HuH-7 (cell line): ENCODE measurements around the gene MYO1B.

Source experiments
- DNase-seq: peaks from one replicate; pipeline ENCODE4 v3.0.0; 2011; ENCODE audit warnings: low spot score

Gene MYO1B

GRCh38 chr2:191226196-191226595 is 19.0 kb upstream of the MYO1B start:
- no peak for DNase-seq

- no peak for DNase-seq
These were observed 16.9 kb upstream of the MYO1B start for GRCh38 chr2:191228333-191228732.

GRCh38 chr2:191228861-191229260 is 16.3 kb upstream of the MYO1B start:
- DNase-seq: no peak

GRCh38 chr2:191230174-191230573 is 15.0 kb upstream of the MYO1B start:
- DNase-seq: no peak

GRCh38 chr2:191231995-191232394 is 13.2 kb upstream of the MYO1B start:
- no peak for DNase-seq

- no peak for DNase-seq
These were observed 11.7 kb upstream of the MYO1B start for GRCh38 chr2:191233533-191233932.

- DNase-seq: no peak
These were observed 10.8 kb upstream of the MYO1B start for GRCh38 chr2:191234376-191234775.

- DNase-seq: no peak
These were observed 4.3 kb upstream of the MYO1B start for GRCh38 chr2:191240871-191241270.

- no peak for DNase-seq
These were observed 3.8 kb upstream of the MYO1B start for GRCh38 chr2:191241418-191241817.

- no peak for DNase-seq
These were observed 2.0 kb upstream of the MYO1B start for GRCh38 chr2:191243154-191243553.

GRCh38 chr2:191244350-191244749 is 854 bp upstream of the MYO1B start:
- no peak for DNase-seq

- DNase-seq: peak; percentile 62
These were observed 796 bp downstream of the MYO1B start for GRCh38 chr2:191245869-191246531.

- no peak for DNase-seq
These were observed 1.7 kb downstream of the MYO1B start for GRCh38 chr2:191246820-191247380.

- DNase-seq: peak; percentile 75
These were observed 2.3 kb downstream of the MYO1B start for GRCh38 chr2:191247381-191248057.

- DNase-seq: no peak
These were observed 4.1 kb downstream of the MYO1B start for GRCh38 chr2:191249156-191249813.

GRCh38 chr2:191250400-191250799 is 5.2 kb downstream of the MYO1B start:
- no peak for DNase-seq

- no peak for DNase-seq
These were observed 5.8 kb downstream of the MYO1B start for GRCh38 chr2:191250986-191251385.

- DNase-seq: peak; percentile 11
These were observed 7.5 kb downstream of the MYO1B start for GRCh38 chr2:191252699-191253098.

GRCh38 chr2:191253476-191253875 is 8.3 kb downstream of the MYO1B start:
- DNase-seq: no peak

- DNase-seq: no peak
These were observed 10.1 kb downstream of the MYO1B start for GRCh38 chr2:191255271-191255670.

- DNase-seq: no peak
These were observed 10.6 kb downstream of the MYO1B start for GRCh38 chr2:191255756-191256312.

GRCh38 chr2:191257934-191258333 is 12.7 kb downstream of the MYO1B start:
- DNase-seq: no peak

GRCh38 chr2:191258996-191259395 is 13.8 kb downstream of the MYO1B start:
- no peak for DNase-seq
